ENCODE results near the gene P4HA1. TPM values are rescaled to one million over a fixed set of nuclear protein-coding genes. Genes with fewer than 3 reads are reported as not detected.
A peak's percentile ranks its signal among the peaks of the same experiment; 100 is the strongest.

P4HA1 gene
- total RNA-seq, 2 donors from 2014 or later, result 24.4 to 37.0 TPM

GRCh38 chr10:73086816-73087215, 9.8 kb downstream of the P4HA1 start:
- DNase-seq (ENCODE audit: low spot score), result no peak
- Histone ChIP-seq H3K27ac (no peak overlapping the region), H3K27me3 (replicated peaks; ENCODE audit: insufficient read depth) (no peaks in the 10 kb centered on the region), H3K36me3 (no peaks in the 10 kb centered on the region), H3K4me1 (ENCODE audit: control insufficient read depth in 1 of 2, low read depth in 2 of 2) (peaks cover 9 to 24% of the 10 kb centered on the region in 2 donors), H3K4me3 (no peak overlapping the region), H3K9me3 (no peaks in the 10 kb centered on the region)
- no peak for ATAC-seq (ENCODE audit: insufficient number of reproducible peaks, low FRiP score, low read depth)
- no peak for TF ChIP-seq CTCF (IDR thresholded peaks at IDR 0.05)

- H3K27ac ChIP-seq, result peak overlapping the region in 1 of 2 donors; percentile 5
- TF ChIP-seq CTCF (IDR thresholded peaks at IDR 0.05), result no peak
- no peak for ATAC-seq (ENCODE audit: insufficient number of reproducible peaks, low FRiP score, low read depth)
Observed at GRCh38 chr10:73084209-73084608, 12.5 kb downstream of the P4HA1 start.

GRCh38 chr10:73083221-73083620, 13.4 kb downstream of the P4HA1 start:
- Histone ChIP-seq H3K4me3 (peak overlapping the region; percentile 11), H3K9me3 (no peaks in the 10 kb centered on the region), H3K27me3 (replicated peaks; ENCODE audit: insufficient read depth) (no peaks in the 10 kb centered on the region), H3K36me3 (no peaks in the 10 kb centered on the region), H3K27ac (peak overlapping the region in 1 of 2 donors; percentile 27), H3K4me1 (ENCODE audit: control insufficient read depth in 1 of 2, low read depth in 2 of 2) (peaks cover 8 to 24% of the 10 kb centered on the region in 2 donors)
- DNase-seq (ENCODE audit: low spot score) (no peak), ATAC-seq (ENCODE audit: insufficient number of reproducible peaks, low FRiP score, low read depth) (no peak)
- TF ChIP-seq CTCF (IDR thresholded peaks at IDR 0.05), result no peak

More at GRCh38 chr10:73084209-73084608, 12.5 kb downstream of the P4HA1 start:
- Histone ChIP-seq H3K36me3 (no peaks in the 10 kb centered on the region), H3K9me3 (no peaks in the 10 kb centered on the region), H3K4me3 (no peak overlapping the region), H3K27me3 (replicated peaks; ENCODE audit: insufficient read depth) (no peaks in the 10 kb centered on the region), H3K4me1 (ENCODE audit: control insufficient read depth in 1 of 2, low read depth in 2 of 2) (peaks cover 8 to 24% of the 10 kb centered on the region in 2 donors)
- no peak for DNase-seq (ENCODE audit: low spot score)

GRCh38 chr10:73079779-73080541, 16.7 kb downstream of the P4HA1 start:
- TF ChIP-seq CTCF (IDR thresholded peaks at IDR 0.05), result no peak
- H3K9me3 ChIP-seq, result no peaks in the 10 kb centered on the region
- no peak overlapping the region for H3K27ac ChIP-seq
- DNase-seq (ENCODE audit: low spot score), result no peak
- H3K4me1 ChIP-seq (ENCODE audit: control insufficient read depth in 1 of 2, low read depth in 2 of 2), result peaks cover 14 to 32% of the 10 kb centered on the region in 2 donors
- no peak overlapping the region for H3K4me3 ChIP-seq
- no peaks in the 10 kb centered on the region for H3K27me3 ChIP-seq (replicated peaks; ENCODE audit: insufficient read depth)
- no peaks in the 10 kb centered on the region for H3K36me3 ChIP-seq
- ATAC-seq (ENCODE audit: insufficient number of reproducible peaks, low FRiP score, low read depth), result no peak

GRCh38 chr10:73076360-73077183, 20.1 kb downstream of the P4HA1 start:
- Histone ChIP-seq H3K4me1 (ENCODE audit: control insufficient read depth in 1 of 2, low read depth in 2 of 2) (peaks cover 6 to 18% of the 10 kb centered on the region in 2 donors), H3K4me3 (peak overlapping the region; percentile 57), H3K9me3 (no peaks in the 10 kb centered on the region), H3K36me3 (peaks cover 6% of the 10 kb centered on the region), H3K27me3 (replicated peaks; ENCODE audit: insufficient read depth) (no peaks in the 10 kb centered on the region), H3K27ac (peak overlapping the region; percentile 63 to 75)
- no peak for TF ChIP-seq CTCF (IDR thresholded peaks at IDR 0.05)
- no peak for DNase-seq (ENCODE audit: low spot score)
- no peak for ATAC-seq (ENCODE audit: insufficient number of reproducible peaks, low FRiP score, low read depth)

All from thoracic aorta (tissue), 2 donors.